22Rv1 (cell line): Measurements from ENCODE around the gene CMTM5.

Experiments
- ZFX ChIP-seq: fragments of 450-650 bp; IDR thresholded peaks from 2 replicates; pipeline ENCODE4 v1.6.1; 2017; ENCODE audit warnings: antibody characterized with exemption, borderline replicate concordance
- TF ChIP-seq, protein P1 (sequence below): fragments of 450-650 bp; IDR thresholded peaks from 2 replicates; pipeline ENCODE4 v1.5.1; 2017; ENCODE audit warnings: mild to moderate bottlenecking

- TF ChIP-seq, protein P1, sequence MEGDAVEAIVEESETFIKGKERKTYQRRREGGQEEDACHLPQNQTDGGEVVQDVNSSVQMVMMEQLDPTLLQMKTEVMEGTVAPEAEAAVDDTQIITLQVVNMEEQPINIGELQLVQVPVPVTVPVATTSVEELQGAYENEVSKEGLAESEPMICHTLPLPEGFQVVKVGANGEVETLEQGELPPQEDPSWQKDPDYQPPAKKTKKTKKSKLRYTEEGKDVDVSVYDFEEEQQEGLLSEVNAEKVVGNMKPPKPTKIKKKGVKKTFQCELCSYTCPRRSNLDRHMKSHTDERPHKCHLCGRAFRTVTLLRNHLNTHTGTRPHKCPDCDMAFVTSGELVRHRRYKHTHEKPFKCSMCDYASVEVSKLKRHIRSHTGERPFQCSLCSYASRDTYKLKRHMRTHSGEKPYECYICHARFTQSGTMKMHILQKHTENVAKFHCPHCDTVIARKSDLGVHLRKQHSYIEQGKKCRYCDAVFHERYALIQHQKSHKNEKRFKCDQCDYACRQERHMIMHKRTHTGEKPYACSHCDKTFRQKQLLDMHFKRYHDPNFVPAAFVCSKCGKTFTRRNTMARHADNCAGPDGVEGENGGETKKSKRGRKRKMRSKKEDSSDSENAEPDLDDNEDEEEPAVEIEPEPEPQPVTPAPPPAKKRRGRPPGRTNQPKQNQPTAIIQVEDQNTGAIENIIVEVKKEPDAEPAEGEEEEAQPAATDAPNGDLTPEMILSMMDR = no peak
- no peak for TF ChIP-seq ZFX
Observed at GRCh38 chr14:23396126-23396525, 19.3 kb downstream of the CMTM5 start.
